ENCODE results near the gene MINDY4.

GRCh38 chr7:30831227-30831626 lies 60.0 kb downstream of the MINDY4 start:
- TF ChIP-seq CTCF (IDR thresholded peaks at IDR 0.05) (no peak), POLR2A (IDR thresholded peaks at IDR 0.05) (no peak), POLR2AphosphoS5 (IDR thresholded peaks at IDR 0.05) (no peak)
